Esophagus mucosa (tissue), 1 donor: ENCODE data around the gene DOCK11. TPM values are rescaled to one million over a fixed set of nuclear protein-coding genes. Genes with fewer than 3 reads are reported as not detected.

Experiments used
- ATAC-seq: fragments of 200-7000 bp; cut with Tn5 transposase; one replicate; pipeline ENCODE4 v1.9.1; 2020
- total RNA-seq: library from RNA; stranded (reverse); gene quantifications from one replicate; pipeline ENCODE4 v1.2.4, GENCODE V29; 2023
- donor health status: DM: yes; HTN: yes; CAD: no.

DOCK11 gene
- total RNA-seq, 1 donor from 2014 or later: 9.3 TPM

DNA sequence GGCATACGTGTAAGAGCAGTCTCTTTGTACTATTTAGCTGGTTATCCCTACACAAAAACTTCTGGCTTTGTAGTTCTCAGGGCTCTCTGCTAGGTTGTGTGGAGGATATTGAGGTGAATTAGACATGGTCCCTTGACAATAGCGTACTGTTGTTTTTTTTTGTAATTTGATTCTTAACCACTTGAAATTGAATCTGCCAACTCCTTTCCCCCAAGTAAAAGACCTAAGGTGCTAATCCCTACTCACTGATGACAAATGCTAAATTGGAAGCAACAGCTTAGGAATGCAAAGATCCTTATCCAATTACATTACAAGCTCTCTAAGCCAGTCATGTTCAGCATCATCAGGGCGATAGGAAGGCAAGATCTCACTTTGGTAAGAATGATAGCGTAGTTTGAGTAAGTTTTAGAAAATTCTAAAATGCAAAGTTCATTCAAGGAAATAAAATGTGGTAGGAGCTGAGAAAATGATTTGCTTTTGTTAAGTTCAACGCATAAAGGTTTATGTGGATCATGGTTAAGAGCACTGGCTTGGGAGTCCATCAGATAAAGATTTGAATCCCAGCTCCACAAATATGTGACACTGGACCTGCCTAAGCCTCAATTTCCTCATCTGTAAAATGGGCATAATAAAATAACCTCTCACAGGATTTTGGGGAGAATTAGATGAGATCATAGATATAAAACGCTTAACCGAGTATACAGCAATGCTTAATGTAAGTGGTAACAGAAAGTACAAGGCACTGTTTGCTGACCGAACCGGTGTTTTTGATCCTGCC is 39.3 kb downstream of the DOCK11 start:
- ATAC-seq: no peak

DNA sequence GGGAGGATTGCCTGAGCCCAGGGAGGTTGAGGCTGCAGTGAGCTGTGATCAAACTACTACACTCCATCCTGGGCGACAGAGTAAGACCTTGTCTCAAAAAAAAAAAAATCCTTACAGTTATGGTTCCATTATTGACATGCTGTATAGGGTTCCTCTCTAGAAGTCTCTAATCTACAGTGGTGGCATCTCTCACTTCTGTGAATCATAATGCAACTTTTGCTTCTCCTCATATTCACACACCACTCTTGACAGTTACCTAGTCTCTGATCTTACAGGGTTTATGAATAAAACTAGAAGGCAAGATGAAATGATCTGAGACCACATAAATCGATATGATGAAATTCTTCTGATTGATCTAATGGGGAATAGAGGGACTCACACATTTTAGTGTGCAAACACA is 40.6 kb downstream of the DOCK11 start:
- ATAC-seq: no peak

DNA sequence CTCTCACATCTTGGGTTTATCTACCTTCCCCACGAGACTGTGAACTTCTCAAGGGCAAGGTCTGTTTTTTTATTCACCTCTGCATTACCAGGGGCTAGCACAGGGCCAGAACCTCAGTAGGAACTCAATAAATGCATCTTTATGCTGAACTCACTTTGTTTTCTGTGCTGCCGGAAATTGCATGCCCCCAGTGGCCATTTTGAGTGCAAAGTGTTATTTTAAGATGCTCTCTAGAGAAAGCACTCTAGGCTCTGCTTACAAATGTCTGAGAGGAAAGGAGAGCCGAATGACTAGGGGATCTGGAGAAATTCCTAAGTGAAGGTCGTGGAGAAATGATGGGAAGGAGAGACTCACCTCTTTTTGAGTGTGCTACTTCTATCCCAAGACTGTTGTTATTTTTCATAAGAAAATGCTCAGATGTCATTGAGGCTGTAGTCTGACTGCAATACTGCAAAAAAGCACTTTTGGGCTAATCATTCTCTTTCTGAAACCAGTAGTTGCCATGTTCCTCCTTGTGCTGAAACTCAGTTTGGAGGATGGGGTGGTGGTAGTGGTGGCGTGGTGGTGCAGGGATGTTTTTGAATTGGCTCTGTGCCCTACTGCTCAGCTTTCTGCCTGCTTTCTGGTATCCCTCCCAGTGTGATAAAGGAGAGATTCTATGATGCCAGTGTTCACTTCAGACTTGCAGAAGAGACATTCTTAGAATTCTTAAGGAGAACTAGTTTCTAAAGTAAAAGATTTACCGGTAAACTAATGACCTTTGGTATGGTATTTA is 41.3 kb downstream of the DOCK11 start:
- ATAC-seq: no peak

DNA sequence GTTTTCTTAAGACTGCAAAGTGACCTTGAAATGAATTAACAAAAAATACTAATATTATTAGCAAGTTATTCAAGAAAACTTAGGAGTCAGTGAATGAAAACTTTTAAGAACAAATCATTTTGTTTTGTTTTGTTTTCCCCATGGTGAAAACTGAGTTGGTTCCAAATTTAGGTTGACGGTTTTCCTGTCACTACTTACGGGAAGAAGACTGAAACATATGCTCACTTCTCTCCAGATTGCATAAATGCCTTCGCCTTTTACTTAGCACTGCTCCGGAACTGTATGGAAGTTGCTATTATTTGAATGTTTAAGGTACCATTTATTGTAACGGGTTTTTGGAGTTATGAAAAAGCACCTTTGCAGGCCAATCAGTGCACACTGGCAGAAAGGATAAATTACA is 42.8 kb downstream of the DOCK11 start:
- no peak for ATAC-seq

DNA sequence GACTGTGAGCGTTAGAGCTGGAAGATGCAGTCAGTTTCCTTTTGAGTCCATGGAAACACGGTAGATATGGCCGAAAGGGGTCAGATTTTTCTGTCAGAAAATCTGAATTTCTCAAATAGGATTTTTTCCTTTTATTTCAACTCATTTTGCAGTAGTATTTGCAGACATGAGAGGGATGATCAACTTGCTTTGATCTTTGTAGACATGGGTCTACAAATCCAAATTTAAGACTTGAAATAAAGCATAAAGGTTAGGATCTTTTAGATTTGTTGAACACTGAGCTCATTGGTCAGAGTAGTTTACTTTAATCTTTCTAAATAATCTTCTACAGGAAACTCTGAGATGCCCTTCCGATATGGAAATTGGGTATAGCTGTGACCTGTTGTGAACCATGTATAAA is 44.7 kb downstream of the DOCK11 start:
- ATAC-seq: no peak

DNA sequence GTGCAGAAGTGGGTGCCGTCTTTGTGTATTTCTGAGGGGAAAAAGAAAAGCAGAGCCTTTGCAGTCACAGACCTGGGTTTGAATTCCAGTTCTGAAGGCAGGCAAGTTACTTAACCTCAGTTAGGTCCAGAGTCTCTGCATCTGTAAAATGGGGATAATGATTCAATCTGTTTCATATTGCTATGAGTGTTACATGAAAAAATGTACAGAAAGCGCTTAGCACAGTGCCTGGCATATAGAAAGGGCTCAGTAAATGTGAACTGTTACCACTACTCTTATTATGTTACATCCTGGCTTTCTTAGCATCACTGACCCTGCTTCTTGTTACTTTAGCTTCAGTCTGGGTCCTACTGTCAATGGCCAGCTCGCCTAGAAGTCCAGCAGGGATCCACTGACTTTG is 45.9 kb downstream of the DOCK11 start:
- no peak for ATAC-seq

DNA sequence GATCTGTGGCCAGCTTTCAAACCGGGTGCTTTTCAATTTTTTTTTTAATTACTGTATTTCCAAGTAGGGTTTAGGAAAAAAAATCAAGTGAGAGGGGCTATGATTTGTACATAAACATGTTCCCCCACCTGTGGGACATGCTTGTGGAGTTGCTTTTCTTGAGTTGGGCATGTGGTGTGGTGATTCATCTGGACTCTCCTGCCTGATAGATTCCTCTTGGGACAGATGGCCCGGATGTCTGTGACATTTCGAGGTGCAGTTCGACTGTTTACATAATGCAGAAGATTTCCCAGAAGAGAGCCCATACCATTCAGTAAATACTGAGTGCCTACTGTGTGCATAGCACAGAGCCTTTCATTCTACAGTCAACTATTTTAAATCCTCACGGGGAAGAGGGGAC is 49.9 kb downstream of the DOCK11 start:
- no peak for ATAC-seq

DNA sequence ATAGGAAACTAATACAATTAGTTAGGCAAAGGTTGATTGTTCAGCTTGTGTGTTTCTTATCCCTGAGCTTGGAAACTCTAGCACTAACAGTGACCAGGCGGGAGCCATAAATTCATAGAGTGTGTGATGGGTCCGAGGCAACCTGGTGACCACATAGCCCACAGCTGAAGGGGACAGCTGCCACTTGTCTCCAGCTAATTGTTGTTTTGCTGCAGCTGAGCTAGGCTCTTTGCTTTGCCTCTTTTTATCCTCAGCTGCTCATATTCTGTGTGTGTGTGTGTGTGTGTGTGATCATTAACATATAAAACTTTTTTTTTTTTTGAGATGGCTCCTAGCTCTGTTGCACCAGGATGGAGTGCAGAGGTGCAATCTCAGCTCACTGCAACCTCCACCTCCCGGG is 53.2 kb downstream of the DOCK11 start:
- no peak for ATAC-seq

DNA sequence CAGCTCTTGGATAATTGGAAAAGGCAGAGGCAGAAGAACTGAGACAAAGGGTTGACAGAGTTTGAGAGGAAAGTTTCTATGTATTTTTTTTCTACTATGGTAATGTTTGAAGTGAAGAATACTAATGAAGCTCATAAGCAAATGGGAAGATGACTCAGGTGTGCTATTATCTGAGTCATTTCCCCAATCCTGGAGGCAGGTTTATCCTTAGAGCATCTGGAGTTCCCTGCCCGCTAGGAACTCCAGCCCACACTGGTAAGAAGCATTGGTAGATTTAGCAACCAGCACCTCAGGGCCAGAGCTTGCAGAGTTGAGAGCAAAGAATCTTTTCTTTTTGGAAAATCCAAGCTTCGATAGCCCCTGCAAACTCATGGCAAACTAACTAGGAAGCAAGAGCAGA is 55.2 kb downstream of the DOCK11 start:
- peak; percentile 72 for ATAC-seq

DNA sequence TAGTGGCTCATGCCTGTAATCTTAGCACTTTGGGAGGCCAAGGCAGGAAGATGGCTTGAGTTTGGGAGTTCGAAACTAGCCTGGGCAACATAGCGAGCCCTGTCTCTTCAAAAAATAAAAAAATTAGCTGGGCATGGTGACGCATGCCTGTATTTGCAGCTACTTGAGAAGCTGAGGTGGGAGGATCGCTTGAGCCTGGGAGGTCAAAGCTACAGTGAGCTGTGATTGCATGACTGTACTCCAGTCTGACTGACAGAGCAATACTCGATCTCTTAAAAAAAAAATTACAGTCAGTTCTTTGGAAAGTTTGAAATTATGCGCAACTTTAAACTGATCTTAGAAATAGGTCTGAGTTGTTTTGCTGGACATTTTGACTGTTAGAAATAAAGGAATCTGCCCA is 55.8 kb downstream of the DOCK11 start:
- ATAC-seq: peak; percentile 42

DNA sequence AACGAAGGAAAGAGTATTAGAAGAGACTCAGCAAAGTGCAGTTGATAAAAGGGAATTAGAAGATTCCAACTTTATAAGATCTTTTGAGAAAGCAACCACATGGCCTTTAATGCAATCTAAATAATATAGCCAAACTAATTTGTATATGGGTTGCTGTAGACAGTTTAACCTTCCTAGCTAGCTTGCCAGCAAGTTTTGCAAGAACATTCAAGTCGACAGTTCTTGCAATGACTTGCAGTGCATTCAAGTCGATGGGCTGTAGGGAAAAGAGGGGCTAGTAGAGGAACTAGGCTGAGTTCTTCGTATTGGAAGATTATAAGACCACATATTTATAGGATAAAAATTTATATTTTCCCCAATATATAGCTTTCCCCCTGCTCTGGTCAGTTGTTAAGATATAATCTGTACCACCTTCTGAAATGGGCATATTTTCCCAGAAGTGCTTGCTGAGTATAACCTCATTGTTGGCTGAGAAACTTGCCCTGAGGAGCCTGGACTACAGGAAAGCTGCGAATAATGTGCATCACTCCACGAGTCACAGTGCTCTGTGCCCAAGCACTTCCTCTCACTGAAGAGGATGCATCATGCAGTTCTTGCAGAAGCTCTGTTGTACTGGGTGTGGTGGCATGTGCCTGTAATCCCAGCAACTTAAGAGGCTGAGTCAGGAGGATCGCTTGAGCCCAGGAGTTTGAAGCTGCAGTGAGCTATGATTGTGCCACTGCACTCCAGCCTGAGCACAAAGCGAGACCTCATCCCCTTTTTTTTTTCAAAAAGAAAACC is 56.7 kb downstream of the DOCK11 start:
- peak; percentile 97 for ATAC-seq

DNA sequence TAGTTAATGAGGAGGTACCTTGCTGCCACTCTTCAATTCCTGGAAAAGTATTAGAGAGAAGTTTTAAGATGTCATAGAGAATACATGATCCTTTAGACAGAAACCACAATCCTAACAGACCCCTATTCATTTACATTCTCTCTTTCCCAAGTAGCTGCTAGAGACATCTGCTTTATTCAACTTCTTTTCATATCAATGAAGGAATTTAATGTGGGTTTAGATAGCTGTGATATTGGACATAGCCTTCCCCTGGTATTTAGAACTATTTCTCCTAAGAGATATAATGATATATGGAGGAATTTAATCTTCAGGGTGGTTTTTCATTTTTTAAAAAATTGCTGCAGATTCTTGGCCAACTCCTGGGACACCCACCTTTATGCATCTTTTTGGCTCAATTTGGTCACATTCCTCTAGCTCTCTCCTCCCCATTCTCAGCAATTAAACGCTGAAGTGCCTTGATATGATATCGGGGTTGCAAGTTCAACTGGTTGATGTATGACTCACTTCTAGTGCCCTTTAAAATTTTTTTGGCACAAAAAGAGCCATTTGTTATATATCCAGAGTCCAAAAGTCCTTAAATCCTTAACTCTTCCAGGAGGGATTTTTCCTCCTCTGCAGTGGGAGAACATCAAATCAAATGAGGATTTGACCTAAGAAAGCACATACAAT is 57.6 kb downstream of the DOCK11 start:
- no peak for ATAC-seq

DNA sequence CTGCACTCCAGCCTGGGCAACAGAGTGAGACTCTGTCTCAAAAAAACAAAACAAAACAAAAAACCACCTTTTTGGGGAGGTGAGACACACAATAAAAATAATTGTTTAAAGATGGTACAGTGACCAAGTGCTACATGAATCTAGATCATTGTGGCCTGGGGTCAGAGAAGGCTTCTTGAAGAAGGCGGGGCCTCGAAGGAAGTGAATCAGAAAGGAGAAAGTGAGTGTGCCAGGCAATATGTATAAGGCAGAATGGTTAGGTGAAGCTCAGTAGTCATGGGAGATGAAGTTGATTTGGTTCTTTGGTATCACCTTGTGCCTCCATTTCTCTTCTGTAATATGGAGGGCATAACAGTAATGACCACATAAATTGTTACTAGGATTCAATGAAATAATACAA is 58.9 kb downstream of the DOCK11 start:
- ATAC-seq: no peak

DNA sequence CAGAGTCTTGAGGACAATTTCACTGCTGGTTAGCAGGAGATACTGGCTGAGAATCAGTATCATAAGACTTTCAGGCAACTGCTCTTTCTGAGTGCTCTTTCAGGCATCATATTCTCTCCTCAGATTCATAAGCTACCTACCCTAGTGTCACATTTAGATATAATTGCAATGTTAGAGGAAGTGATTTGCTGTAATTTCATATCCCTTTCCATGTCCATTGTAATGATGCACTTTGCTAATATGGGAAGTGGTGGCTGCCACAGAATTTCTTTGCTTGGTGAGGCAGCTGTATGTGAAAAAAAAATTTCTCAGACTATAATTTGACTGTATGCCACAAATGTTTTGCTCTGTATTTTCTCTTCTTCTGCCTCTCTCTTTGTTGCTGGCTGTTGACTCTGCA is 63.3 kb downstream of the DOCK11 start:
- no peak for ATAC-seq

DNA sequence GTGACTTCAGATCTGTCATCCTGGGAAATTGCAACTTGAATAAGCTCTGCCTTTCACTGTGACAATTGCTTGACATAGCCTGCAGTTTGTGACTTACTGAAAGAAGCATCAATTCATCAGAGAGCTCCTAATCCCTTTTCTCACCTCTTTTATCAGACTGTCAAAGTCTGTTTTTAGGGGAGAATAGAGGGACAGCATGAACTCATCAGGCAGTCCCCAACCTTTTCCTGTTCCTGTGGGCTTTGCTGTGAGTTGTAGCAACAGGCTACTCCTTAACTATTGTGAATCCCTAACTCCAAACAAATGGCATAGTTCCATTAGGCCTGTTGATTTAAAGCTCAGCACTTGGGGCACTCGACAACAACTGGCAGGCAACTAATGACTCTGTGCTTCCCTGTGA is 64.9 kb downstream of the DOCK11 start:
- ATAC-seq: no peak

DNA sequence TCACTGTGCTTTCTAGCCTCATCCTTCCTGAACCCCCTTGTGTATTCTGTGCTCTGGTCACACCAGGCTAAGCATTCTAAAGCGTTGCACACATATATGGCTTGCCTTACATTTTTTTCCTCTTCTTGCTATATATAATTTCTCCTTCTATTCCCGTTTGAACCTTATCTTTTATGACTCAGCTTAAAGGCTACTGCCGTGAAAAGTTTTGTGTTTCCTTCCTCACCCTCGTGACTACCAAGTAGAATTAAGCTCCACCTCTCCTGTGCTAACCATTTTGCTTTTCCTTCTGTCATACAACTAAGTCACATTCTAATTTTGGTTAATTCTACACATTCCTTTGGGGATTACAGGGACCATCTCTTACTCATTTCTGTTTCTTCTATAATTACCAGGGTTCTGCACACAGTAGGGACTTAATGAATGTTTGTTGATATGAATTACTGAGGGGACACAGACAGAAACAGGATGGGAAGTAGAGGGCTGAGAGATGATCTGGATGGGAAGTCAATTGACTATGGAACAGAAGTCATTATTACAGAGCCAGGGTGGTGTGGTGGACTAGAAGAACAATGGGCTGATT is 67.1 kb downstream of the DOCK11 start:
- ATAC-seq: no peak

DNA sequence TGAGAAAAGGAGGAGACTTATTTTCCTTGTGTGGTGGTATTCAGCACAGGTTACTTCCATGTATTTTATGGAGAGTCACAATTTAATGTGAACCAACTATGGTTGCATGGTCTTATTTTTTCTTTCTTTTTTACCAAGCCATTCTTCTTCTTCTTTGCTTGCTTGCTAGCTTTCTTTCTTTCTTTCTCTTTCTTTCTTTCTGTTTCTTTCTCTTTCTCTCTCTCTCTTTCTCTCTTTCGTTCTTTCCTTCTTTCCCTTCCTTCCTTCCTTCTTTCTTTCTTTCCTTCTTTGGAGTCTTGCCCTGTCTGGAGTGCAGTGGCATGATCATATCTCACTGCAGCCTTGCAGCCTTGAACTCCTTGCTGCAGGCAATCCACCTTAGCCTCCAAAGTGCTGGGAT is 68.9 kb downstream of the DOCK11 start:
- ATAC-seq: no peak

DNA sequence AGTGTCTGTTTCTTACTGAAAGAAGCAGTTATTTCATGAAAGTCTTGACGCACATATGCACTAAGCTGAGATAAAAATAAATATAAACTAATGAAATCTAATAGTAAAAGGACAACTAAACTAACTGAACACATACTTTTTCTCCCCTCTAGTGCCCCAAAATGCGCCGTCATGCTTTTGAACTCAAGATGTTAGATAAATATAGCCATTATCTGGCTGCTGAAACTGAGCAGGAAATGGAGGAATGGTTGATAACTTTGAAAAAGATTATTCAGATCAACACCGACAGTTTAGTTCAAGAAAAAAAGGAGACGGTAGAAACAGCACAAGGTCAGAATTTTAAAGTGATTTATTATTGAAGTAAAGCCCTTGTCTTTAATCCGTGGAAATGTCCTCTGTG is 70.2 kb downstream of the DOCK11 start:
- no peak for ATAC-seq

DNA sequence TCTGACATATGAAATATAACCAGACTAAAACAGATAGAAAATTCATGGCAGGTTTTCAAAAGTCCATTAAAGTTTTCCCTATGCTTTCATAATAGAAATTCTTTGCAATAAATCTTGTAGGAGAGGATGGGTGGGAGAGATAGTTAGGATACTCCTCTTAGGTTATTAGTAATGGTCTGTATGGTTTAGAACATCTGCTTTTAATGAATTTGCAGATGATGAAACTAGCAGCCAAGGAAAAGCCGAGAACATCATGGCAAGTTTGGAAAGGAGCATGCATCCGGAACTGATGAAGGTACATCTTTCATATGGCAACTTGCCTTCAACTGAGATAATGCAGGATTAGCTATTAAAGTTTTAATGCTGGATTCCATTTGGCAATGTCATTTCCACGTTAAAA is 70.7 kb downstream of the DOCK11 start:
- ATAC-seq: no peak

DNA sequence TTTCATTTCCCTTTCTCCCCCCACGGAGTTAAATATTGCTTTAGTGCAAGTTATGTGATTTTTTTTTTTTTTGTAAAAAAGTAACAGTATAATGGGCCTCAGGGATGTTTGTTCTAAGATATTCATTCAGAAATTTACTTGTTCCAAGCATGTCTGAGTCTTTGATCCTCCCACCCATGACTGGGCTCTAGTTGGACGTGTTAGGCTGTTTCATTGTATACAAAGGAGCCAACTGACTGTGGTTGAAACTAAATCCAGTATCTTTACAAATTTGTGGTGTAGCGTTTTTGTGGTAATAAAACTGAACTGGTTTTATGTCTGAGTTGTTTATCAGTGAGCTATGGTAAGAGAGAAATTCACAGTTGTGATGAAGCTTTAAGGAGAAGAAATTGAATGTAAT is 74.1 kb downstream of the DOCK11 start:
- peak; percentile 59 for ATAC-seq

DNA sequence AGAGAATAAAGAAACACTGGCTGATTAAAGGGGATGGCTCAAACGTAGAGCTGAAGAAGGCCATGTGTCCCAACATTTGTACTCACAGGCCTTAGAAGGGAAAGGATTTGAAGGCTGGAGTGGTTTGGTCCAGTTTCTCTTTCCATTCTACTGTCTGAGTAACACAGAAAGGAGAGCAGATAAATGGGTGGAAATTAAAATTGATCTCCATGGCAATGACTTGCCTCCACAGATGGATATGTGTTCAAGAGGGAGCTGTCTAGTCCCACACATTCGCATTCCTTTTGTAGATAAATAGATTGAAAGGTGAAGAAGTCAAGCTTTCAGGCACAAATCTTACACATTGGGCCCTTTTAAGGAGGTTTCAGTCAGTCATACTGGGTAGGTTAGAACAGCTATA is 74.6 kb downstream of the DOCK11 start:
- ATAC-seq: no peak

DNA sequence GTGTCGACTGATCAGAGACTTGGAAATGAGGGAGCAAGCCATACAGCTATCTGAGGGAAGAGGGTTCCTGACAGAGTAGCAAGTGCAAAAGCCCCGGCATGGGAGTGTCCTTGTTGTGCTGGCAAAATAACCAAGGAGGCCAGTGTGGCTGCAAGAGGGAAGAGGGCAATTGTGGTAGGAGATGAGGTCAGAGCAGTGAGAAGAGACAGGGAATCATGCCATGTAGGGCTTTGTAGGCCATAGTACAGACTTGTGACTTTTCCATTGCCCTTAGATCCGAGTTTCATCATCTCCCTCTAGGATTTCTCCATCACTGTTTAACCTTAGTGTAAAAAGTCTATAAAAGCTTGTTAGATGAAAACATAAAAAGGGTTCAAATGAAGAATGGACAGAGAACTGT is 76.2 kb downstream of the DOCK11 start:
- ATAC-seq: peak; percentile 31

DNA sequence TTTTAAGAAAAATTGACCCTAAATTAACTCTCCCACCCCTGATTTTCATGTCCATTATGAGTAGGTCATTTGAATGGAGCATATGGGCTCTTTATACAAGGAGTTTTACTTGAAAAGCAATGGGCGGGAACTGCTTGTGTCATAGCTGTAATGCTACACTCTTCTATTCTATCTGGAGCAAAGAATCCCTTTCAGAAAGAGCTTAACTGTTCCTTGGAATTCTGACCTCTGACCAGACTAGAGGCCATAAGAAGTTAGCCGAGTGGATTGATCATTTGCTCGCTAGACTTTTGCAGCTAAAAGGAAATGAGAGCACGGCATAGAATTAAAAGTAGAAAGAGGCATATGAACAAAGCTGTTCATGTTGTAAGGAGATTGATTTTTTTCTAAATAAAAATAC is 79.1 kb downstream of the DOCK11 start:
- ATAC-seq: no peak
